GM19240 (cell line): Measurements from ENCODE around the gene PDE6B.
"Not testable (repeated sequence)": the region's sequence is repeated elsewhere in the genome, so short reads cannot be mapped to it uniquely, and the experiment has no call there.

Experiments used
- DNase-seq: peaks from one replicate; pipeline ENCODE4 v3.0.0; 2011; ENCODE audit warnings: low spot score; ENCODE audit not compliant: insufficient read length

PDE6B gene

DNA sequence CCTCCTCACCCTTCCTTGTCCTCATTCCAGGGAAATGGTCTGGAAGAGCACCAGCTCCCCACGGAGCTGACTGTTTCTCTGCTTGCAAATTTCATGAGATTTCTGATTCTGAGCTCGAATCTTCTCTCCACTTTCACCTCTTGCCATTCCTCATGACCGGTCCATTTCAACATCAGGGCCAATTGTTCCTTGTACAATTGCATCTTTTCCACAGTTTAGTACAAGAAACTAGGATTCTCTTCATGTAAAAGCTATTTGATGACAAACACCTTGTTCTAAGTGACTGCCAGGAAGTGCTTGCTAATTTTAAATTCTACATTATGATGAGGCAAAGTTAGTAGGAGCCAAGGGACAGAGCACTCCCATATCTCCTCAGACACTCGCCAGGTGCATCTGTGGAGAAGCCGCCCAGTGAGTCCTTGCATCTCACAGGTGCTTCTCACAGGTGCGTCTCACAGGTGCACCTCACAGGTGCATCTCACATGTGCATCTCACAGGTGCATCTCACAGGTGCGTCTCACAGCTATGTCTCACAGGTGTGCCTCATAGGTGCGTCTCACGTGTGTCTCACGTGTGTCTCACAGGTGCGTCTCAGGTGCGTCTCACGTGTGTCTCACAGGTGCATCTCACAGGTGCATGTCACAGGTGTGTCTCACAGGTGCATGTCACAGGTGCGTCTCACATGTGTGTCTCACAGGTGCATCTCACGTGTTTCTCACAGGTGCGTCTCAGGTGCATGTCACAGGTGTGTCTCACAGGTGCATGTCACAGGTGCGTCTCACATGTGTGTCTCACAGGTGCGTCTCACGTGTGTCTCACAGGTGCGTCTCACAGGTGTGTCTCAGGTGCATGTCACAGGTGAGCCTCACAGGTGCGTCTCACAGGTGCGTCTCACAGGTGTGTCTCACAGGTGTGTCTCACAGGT lies 3.0 kb upstream of the PDE6B start:
- no peak for DNase-seq

DNA sequence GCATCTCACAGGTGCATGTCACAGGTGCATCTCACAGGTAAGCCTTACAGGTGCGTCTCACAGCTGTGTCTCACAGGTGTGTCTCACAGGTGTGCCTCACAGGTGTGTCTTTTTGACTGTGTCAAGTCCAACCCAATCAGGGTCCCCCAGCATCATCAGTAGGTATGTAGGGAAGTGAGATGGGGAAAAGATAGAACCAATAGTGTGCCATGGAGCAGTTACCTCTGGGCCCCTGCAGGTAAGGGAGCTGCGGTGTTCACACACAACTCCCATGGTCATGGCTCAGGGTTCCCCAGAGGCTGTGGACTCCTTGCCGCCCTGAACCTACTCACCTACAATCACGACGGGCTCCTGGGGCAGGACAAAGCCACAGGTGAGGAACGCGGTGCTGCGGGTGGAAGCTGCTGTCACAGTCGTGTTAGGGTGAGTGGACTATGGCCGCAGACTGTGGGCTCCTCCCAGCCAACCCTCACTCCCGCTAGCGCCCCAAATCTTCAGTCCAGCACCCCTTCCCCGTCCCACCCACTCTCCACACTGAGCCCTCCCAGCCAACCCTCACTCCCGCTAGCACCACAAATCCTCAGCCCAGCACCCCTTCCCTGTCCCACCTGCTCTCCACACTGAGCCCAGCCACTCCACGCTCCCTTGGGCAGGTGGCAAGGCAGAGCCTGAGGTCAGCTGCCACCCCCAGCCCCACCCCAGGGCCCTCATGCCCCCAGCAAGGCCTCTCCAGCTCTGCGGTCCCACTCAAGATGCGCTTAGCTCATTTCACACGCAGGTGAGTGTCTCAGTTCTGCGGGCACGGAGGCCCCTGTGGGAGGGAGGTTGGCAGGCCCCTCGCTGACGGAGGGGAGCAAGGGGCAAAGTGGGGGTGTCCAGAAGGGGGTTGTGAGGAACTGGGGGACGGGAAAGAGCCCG lies 2.1 kb upstream of the PDE6B start:
- no peak for DNase-seq

DNA sequence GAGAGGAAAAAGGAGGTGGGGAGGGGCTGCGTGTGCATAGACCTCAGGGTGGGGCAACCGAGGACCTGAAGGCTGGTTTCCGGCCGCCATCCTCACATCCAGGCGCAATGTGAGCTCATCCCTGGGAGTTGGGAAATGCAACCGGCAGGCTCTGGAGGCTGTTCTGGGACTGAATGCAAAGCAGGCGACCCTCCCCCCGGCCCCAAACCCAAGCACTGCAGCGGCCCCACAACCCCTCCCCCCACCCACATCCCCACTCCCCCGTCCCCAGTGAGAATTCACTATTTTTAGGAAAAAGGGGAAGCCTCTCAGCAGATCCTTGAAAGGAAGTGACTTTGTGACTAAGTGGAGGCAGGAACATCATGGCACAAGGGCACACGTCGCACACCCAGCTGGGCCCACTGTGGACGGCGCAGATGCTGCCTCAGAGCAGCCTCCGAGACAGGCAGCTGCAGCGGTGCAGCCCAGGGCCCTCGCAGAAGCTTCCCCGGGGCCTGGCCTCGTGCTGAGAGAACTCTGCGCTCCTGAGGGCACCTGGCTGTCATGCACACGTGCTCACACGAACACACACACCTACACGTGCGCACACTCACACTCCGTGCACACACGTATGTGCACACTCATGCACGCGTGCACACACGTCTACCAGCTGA lies 1.3 kb upstream of the PDE6B start:
- DNase-seq, result no peak

DNA sequence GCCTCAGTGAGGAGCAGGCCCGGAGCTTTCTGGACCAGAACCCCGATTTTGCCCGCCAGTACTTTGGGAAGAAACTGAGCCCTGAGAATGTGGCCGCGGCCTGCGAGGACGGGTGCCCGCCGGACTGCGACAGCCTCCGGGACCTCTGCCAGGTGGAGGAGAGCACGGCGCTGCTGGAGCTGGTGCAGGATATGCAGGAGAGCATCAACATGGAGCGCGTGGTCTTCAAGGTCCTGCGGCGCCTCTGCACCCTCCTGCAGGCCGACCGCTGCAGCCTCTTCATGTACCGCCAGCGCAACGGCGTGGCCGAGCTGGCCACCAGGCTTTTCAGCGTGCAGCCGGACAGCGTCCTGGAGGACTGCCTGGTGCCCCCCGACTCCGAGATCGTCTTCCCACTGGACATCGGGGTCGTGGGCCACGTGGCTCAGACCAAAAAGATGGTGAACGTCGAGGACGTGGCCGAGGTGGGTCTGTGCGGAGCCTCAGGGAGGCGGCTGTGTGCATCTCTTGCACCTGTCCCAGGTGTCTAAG lies 323 bp downstream of the PDE6B start:
- no peak for DNase-seq

DNA sequence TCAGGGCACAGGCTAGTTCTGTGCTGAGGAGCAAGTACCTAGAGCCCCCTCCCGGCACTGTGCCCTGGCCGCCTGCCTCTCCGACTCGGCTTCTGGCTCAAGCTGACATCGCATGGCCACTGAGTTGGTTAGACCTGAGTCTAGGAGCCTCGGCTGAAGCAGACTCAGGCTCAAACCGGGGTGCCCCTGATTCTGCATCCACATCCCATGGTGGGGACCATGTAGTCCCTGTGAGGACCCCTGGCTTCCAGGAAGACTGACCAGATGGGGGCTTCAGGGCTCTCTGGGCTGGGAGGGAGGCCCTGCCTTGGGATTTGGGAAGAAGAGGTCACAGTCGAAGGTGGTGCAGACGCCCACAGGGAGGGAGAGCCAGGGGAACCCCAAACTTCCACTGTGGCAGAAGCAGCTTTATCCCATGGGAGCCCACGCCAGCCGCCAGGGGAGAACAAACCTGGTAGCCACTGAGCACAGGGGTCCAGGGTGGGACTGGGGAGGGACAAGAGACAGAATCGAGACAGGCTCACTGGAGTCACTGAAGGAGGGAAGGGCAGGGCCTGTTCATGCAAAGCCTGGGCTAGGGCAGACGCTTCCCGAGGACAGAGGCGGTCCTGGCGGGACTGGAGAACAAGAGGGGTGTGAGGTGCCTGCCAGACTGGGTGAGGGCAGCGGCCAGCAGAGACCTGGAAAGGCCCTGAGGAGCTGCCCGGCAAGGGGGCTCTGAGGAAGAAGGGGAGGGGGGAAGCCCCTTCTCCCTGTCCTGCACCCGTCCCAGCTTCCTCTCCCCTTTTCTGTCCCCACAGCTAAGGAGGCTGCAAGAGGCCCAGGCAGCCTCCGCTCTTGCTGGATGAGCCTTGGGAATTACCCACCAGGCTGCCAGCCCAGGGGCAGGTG lies 1.1 kb downstream of the PDE6B start:
- DNase-seq, result no peak

DNA sequence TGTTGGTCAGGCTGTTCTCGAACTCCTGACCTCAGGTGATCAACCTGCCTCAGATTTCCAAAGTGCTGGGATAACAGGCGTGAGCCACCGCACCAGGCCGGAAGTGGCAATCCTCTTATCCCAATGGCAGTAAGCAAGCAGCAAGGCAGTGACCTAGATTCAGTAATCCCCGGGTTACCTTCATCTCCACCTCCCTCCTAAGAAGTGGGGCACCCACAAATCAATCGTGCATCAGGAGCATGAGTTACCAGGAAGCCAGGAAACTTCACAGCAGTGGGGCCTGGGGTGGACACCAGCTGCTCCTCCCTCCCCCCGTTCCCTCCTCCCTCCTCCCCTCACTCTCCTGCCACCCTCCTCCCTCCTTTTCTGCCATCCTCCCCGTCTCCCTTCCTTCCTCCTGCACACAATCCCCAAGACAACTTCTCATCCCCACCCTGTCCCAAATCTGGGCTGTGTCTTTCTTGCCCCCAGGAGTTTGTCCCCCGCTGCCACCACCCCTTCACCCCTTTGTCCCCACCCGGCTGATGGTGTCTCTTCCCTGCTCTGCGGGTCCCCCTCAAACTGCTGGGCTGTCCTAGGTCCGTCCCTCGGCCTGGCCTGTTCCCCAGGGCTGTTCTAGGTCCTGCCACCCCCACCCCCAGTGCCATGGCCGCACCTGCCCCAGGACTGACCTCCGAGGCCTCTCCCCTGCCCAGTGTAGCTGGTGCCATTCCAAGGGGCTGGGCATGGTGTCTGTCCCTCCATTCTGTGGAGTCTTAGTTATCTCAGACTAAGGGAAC lies 2.2 kb downstream of the PDE6B start:
- no peak for DNase-seq

DNA sequence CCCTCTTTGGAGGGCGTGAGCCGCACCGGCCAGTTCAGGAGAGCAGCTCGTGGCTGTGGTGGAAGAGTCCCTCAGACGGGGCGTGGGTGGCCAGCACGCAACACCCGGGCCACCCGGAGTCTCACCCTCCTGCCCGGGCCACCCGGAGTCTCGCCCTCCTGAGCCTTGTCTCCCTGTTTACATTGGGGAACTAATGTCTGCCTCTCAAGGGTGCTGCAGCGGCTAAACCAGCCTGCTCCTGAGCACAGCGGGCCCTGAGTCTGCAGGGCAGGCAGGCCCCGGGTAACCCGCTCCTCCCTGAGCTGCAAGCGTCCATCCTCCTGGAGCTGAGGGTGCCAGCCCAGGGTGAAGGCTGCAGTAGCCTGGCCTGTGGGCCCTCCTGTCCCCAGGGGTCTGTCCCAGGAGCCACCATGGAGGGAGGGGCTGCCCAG lies 3.0 kb downstream of the PDE6B start:
- no peak for DNase-seq

DNA sequence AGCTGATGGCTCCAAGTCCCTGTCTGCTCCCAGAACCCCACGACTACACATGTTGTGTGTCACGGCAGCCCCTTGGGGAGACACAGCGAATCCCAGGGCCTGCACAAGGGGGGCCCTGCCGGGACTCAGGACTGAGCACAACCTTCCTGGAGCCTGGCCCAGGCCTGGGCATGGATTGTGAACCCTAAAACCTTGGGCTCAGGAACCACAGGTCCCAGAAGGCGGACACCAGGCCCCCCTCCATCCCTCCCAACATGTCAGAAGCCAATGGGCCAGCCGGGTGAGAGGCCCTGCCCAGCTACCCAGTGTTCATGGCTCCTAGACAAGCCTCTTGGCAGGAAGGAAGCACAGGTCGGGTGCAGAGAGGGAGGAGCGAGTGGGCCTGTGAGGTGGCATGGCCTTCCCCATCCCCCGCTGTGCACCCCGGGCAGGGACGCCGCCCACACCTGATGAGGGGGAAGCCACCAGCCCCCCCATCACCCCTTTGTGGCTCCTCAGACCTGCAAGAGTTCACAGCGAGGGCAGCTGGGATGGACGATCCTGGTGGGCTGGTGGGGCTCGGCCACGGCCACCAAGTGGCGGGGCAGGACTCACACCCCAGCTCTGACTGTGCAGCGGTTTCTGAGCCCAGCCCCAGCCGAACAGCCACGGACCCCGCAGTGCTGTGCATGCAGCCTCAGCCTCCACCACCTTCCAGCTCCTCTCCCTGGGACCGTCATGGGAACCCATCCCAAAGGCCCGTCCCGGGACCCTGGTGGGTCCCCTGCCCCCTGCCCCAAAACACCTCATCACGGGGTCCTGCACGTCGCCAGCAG lies 3.7 kb downstream of the PDE6B start:
- DNase-seq, result no peak

DNA sequence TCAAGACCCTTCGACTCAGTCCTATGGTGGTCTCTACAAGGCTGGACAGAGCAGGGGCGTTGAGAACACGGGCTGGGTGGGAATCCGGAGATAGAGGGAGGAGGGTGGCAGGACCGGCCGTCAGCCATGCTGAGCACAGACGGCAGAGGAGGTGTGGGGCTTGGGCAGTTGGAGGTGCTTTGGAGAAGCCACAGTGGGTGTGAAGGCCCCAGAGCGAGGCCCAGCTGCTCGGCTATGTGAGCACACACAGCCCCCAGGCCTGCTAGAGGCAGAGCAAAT lies 4.2 kb downstream of the PDE6B start:
- no peak for DNase-seq

DNA sequence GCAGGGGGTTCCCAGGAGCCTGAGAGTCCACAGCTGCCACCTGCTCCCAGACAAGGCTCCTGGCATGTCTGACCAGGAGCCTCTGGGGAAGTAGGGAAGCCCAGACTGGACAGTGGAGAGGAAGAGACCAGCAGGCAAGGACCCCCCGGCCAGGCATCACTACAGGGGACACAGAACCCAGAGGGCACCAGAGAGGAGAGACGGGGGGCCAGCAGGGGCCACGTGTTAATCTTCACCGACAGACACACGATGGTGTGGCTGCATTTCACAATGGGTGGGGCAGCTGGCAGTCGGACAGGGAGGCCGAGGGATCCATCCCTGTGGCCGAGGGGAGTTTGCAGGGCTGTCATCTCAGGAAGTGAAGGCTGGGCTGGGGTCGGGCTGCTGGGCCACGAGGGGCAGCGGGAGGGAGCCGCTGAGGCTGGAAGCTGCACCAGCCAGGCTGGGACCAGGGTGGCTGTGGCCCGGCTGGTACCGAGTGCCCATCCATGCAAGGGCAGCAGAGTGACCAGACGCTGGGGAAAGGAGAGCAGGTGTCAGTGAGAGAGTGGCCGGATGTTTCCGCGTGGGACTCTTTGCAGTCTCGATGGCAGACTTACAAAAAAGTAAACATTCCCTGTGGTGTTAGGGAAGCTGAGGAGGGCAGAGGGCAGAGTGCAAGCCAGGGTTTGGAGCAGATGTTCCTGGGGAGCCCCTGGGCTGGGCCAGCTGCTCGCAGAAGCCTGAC lies 4.7 kb downstream of the PDE6B start:
- DNase-seq, result no peak

DNA sequence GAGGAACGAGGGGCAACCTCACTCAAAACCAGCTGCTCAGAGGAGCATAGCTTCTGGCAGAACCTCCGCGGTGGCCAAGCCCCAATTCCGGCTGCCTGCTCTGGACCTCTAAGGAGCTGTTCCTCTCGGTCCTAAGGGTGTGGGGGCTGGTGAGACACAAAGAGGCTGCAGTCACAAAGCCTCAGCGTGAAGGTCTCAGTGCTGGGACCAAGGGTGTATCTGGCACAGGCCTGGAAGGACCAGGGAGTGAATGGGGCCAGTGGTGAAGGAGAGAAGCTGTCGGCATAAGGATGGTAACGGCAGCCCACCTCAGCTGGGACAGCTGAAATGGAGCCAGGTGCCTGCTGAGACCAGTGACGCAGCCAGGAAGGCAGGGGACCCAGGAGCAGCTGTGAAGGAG lies 5.3 kb downstream of the PDE6B start:
- DNase-seq, result no peak

DNA sequence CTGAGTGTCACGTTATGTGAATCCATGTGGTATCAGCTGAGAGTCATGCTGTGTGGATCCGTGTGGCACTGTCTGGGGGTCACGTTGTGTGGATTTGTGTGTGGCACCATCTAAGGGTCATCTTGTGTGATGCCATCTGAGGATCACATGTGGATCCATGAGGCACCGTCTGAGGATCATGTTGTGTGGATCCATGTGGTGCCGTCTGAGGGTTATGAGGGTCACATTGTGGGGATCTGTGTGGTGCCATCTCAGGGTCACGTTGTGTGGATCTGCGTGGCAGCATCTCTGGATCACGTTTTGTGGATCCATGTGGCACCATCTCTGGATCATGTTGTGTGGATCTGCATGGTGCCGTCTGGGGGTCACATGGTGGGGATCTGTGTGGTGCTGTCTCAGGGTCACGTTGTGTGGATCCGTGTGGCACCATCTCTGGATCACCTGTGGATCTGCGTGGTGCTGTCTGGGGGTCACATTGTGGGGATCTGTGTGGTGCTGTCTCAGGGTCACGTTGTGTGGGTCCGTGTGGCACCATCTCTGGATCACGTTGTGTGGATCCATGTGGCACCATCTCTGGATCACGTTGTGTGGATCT lies 6.9 kb downstream of the PDE6B start:
- DNase-seq, result no peak

DNA sequence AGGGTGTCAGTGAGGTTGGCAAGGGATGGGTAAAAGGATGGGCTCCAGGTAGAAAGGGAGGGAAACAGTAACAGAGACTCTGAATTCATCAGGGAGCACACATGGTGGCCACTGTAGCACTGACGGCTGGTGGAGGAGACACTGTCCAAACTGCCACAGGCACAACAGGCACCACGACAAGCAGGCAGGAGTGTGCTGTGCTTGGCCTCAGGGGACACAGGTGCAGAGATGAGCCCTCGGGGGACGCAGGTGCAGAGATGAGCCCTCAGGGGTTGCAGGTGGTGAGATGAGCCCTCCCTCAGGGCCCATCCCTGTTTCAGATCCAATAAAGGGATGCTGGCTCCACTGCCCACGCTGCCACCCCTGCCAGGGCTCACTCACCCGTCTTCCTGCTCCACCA lies 7.6 kb downstream of the PDE6B start:
- DNase-seq, result no peak

DNA sequence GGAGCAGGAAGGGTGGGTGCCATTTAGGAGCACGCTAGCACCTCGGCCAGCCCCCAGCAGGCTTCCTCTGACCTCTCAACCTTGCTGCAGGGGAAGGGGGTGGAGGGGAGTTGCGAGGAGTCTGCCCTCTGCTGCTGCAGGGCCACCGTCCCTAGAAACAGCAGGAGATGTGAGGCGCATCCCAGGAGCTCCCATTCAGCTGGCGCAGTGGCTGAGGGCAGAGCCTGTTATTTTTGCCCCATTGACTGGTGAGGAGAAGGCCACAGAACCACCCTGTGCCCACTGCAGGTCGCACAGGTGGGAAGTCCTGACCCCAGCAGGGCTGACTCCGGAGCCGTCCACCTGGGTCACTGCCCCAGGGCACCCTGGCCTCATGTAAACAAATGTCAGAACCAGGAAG lies 8.0 kb downstream of the PDE6B start:
- DNase-seq, result no peak

DNA sequence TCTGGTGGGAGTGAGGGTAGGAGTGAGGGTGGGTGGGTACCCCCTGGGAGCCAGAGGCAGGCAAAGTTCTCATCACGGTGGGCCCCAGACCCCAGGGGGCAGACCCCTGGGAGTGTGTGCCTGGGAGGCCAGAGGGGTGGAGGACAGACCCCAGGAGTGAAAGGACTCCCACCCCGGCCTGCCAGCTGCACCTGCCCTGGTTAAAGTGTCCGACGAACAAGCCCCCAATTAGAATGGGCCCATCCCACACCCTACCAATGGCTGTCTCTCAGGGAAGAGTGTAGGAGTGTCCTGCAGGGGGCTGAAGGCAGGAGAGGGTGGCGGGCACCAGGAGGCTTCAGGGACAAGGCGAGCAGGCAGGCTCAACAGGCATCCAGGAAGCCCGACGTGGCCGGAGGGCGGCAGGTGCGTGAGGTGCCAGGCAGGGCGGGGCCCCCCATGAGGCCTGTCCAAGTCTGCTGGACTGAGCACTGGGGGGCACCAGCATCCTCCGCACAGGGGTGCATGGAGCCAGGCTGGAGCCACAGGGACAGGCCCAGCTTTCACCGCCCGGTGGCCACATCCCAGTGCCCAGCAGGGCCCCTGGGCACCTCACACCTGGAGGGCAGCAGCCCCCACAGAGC lies 8.7 kb downstream of the PDE6B start:
- DNase-seq, result no peak

DNA sequence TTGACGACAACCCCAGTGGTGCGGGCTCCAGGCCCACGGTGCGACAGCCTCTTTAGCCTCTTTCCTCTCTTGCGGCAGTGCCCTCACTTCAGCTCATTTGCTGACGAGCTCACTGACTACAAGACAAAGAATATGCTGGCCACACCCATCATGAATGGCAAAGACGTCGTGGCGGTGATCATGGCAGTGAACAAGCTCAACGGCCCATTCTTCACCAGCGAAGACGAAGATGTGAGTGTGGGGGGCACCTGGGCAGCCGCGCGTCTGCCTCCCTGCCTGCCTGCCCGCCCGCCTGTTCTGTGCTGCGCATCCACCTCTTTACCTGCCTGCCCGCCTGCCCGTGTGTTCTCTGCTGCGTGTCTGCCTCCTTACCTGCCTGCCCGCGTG lies 9.2 kb downstream of the PDE6B start:
- DNase-seq, result no peak

DNA sequence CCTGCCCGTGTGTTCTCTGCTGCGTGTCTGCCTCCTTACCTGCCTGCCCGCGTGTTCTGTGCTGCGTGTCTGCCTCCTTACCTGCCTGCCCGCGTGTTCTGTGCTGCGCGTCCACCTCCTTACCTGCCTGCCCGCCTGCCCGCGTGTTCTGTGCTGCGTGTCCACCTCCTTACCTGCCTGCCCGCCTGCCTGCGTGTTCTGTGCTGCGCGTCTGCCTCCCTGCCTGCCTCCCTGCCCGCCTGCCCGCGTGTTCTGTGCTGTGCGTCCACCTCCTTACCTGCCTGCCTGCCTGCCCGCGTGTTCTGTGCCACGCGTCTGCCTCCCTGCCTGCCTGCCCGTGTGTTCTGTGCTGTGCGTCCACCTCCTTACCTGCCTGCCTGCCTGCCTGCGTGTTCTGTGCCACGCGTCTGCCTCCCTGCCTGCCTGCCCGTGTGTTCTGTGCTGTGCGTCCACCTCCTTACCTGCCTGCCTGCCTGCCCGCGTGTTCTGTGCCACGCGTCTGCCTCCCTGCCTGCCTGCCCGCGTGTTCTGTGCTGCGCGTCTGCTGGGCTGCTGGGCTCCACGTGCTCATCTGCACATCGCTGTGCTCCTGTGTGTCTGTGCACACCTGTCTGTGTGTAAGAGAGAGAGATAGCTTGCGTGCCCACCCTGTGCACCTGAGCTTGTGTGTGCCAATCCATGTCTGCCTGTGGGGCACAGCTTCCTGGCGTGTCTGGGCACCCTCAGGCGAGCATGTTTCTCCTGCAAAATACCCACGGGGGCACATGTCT lies 9.9 kb downstream of the PDE6B start:
- not testable (repeated sequence) for DNase-seq
